ENCODE results near the gene UNC80.

DNA sequence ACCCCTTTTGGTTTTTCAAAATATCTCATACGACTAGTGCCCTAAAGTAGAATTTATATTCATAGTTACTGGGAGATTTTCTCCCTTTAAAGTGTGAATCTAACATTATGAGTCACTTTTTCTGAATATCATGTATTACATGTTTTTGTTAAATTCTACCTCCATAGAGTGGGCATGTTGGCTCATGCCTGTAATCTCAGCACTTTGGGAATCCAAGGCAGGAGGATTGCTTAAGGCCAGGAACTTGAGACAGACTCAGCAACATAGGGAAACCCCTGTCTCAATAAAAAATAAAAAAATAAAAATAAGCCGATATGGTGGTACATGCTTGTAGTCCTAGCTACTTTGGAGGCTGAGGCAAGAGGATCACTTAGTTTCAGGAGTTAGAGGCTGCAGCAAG is 45.3 kb upstream of the UNC80 start:
- TF ChIP-seq CTCF (IDR thresholded peaks at IDR 0.05) = no peak
- no peak for TF ChIP-seq EZH2 (IDR thresholded peaks at IDR 0.05; ENCODE audit: borderline replicate concordance, insufficient read depth, low read depth, low read length, poor library complexity, severe bottlenecking)

Measured in B cell (primary cell).